Glutamatergic neuron (in vitro differentiated cells): ENCODE measurements around the gene CAMTA1. TPM values are rescaled to one million over a fixed set of nuclear protein-coding genes. Genes with fewer than 3 reads are reported as not detected.

Source experiments
- DNase-seq: peaks from one replicate; pipeline ENCODE4 v3.0.0; 2022
- H3K27ac Mint-ChIP-seq: one replicate; pipeline ENCODE4 v1.8.0; 2020; ENCODE audit warnings: mild to moderate bottlenecking, mixed read lengths, inconsistent platforms; ENCODE audit not compliant: unreplicated experiment
- H3K27me3 Mint-ChIP-seq: one replicate; pipeline ENCODE4 v1.8.0; 2020; ENCODE audit warnings: mild to moderate bottlenecking, moderate library complexity, mixed read lengths, inconsistent platforms; ENCODE audit not compliant: unreplicated experiment
- H3K36me3 Mint-ChIP-seq: one replicate; pipeline ENCODE4 v1.8.0; 2020; ENCODE audit warnings: mild to moderate bottlenecking, mixed read lengths, inconsistent platforms; ENCODE audit not compliant: unreplicated experiment
- H3K4me1 Mint-ChIP-seq: one replicate; pipeline ENCODE4 v1.8.0; 2020; ENCODE audit warnings: mild to moderate bottlenecking, low read depth, mixed read lengths, inconsistent platforms; ENCODE audit not compliant: unreplicated experiment
- H3K4me3 Mint-ChIP-seq: one replicate; pipeline ENCODE4 v1.8.0; 2020; ENCODE audit warnings: mild to moderate bottlenecking, mixed read lengths, inconsistent platforms; ENCODE audit not compliant: unreplicated experiment
- H3K9me3 Mint-ChIP-seq: one replicate; pipeline ENCODE4 v1.8.0; 2020; ENCODE audit warnings: mild to moderate bottlenecking, moderate library complexity, mixed read lengths, inconsistent platforms; ENCODE audit not compliant: unreplicated experiment
- CTCF ChIP-seq: fragments of 200-600 bp; sonication (generic); IDR thresholded peaks from one replicate; pipeline ENCODE4 v1.5.0; 2021; ENCODE audit not compliant: partially characterized antibody, unreplicated experiment
- total RNA-seq: library from RNA; stranded (reverse); fragmentation: NEBNext Ultra II Directional; extraction: Animal tissue kit (Norgen Biotek cat#: 25700); gene quantifications from one replicate; pipeline ENCODE4 v1.2.1, GENCODE V29; 2021; ENCODE audit not compliant: unreplicated experiment

The CAMTA1 gene
- total RNA-seq, 1 donor from 2014 or later: 77.2 TPM

GRCh38 chr1:7528386-7529198, 743.3 kb downstream of the CAMTA1 start:
- H3K36me3 Mint-ChIP-seq: no peaks in the 10 kb centered on the region
- peaks cover 2% of the 10 kb centered on the region for H3K9me3 Mint-ChIP-seq
- H3K27me3 Mint-ChIP-seq: peaks cover 6% of the 10 kb centered on the region
- H3K4me1 Mint-ChIP-seq: peaks cover 1% of the 10 kb centered on the region
- H3K27ac Mint-ChIP-seq: no peak overlapping the region
- TF ChIP-seq CTCF: no peak
- H3K4me3 Mint-ChIP-seq: no peak overlapping the region
- no peak for DNase-seq

- Mint-ChIP-seq H3K27ac (no peak overlapping the region), H3K4me1 (peaks cover 1% of the 10 kb centered on the region), H3K27me3 (peaks cover 2% of the 10 kb centered on the region), H3K9me3 (peaks cover 2% of the 10 kb centered on the region), H3K4me3 (no peak overlapping the region), H3K36me3 (no peaks in the 10 kb centered on the region)
- no peak for DNase-seq
- TF ChIP-seq CTCF: no peak
Measured at GRCh38 chr1:7529917-7530316, 744.7 kb downstream of the CAMTA1 start.

- no peaks in the 10 kb centered on the region for H3K36me3 Mint-ChIP-seq
- H3K4me1 Mint-ChIP-seq: peaks cover 5% of the 10 kb centered on the region
- H3K27me3 Mint-ChIP-seq: peaks cover 2% of the 10 kb centered on the region
- H3K9me3 Mint-ChIP-seq: peaks cover 2% of the 10 kb centered on the region
- H3K4me3 Mint-ChIP-seq: no peak overlapping the region
- no peak for DNase-seq
- H3K27ac Mint-ChIP-seq: no peak overlapping the region
- no peak for TF ChIP-seq CTCF
Measured at GRCh38 chr1:7531562-7532340, 746.5 kb downstream of the CAMTA1 start.

GRCh38 chr1:7533006-7533405, 747.8 kb downstream of the CAMTA1 start:
- H3K4me3 Mint-ChIP-seq: no peak overlapping the region
- H3K36me3 Mint-ChIP-seq: no peaks in the 10 kb centered on the region
- TF ChIP-seq CTCF: no peak
- H3K4me1 Mint-ChIP-seq: peaks cover 11% of the 10 kb centered on the region
- DNase-seq: no peak
- peaks cover 4% of the 10 kb centered on the region for H3K27me3 Mint-ChIP-seq
- H3K9me3 Mint-ChIP-seq: no peaks in the 10 kb centered on the region
- H3K27ac Mint-ChIP-seq: no peak overlapping the region
